Activated CD8-positive, alpha-beta memory T cell treated with anti-CD3 and anti-CD28 coated beads for 36 hours (primary cell): ENCODE results near the gene FCHSD1. TPM values are rescaled to one million over a fixed set of nuclear protein-coding genes. Genes with fewer than 3 reads are reported as not detected.

ENCODE experiments used
- CTCF ChIA-PET: fragments of 350-600 bp; sonication (Branson Sonifier 250); formaldehyde crosslinking; loops from one replicate; lab custom pipeline; 2021; ENCODE audit warnings: antibody characterized with exemption; lab: Charles Lee
- POLR2A ChIA-PET: fragments of 350-600 bp; sonication (Branson Sonifier 250); formaldehyde crosslinking; loops from one replicate; lab custom pipeline; 2021; ENCODE audit warnings: antibody characterized with exemption; lab: Charles Lee
- total RNA-seq, 2 experiments: library from RNA; stranded (reverse); gene quantifications; one replicate each; pipeline ENCODE4 v1.2.3, GENCODE V29; 2021

Gene FCHSD1
- total RNA-seq, 2 experiments from 2014 or later: 25.4 to 28.3 TPM

DNA sequence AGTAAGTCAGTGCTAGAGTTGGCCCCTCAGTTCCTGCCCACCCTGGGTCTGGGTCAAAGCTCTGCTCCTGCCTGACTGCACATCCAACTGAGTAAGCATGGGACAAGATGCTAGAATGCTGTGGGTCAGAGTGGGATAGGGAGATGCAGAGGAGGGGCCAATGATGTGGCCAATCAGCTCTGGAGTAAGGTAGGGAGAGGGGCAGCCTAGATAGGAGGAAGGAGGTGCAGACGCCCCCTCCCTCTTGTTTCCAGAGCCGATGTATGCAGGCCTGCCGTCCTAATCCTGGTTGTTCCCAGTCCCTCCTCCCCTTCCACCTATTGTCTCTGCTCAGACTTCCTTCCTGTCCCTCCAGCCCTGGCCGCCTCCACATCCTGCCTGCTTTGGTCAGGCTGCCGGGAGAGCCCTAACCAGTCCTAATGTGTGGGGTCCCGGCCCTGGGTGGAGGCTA is 29.6 kb upstream of the FCHSD1 start:
- POLR2A ChIA-PET: interaction anchor here (0.6 kb wide), 1 partner anchor 44 kb away, joined by 3 read pairs; the partner anchor contains the start of gene RELL2
- CTCF ChIA-PET: interaction anchor here (1.2 to 4.0 kb wide), 2 partner anchors 12 to 280 kb away, joined by 3 to 30 read pairs; no protein-coding TSS in a partner anchor

- ChIA-PET POLR2A (no interaction called here), CTCF (interaction anchor here (4.0 kb wide), 1 partner anchor 12 kb away, joined by 30 read pairs; no protein-coding TSS in a partner anchor)
These were observed 29.0 kb upstream of the FCHSD1 start for GRCh38 chr5:141680178-141680577.

GRCh38 chr5:141677415-141677814 is 26.2 kb upstream of the FCHSD1 start:
- CTCF ChIA-PET: interaction anchor here (0.6 to 1.1 kb wide), 2 partner anchors 10 to 74 kb away, joined by 3 to 4 read pairs; no protein-coding TSS in a partner anchor
- POLR2A ChIA-PET: no interaction called here

DNA sequence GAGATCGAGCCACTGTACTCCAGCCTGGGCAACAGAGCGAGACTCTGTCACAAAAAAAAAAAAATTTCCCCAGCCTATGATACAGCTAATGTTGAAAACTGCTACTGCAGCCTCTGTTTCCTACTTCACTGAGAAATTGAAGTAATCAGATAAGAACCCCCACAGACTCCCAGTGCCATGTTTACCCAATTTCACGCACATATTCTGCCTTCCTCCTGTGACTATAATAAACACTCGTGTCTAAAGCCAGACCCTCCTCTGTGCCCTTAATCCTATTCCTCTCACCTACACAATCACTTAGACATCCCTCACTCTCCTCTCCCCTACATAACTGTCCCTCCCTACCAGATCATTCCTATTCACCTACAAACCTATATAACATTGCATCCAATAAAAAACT is 24.5 kb upstream of the FCHSD1 start:
- CTCF ChIA-PET: interaction anchor here (1.2 to 1.7 kb wide), 2 partner anchors 11 to 16 kb away, joined by 4 to 5 read pairs; no protein-coding TSS in a partner anchor
- POLR2A ChIA-PET: no interaction called here

GRCh38 chr5:141674747-141675146 is 23.5 kb upstream of the FCHSD1 start:
- ChIA-PET CTCF (no interaction called here), POLR2A (no interaction called here)

DNA sequence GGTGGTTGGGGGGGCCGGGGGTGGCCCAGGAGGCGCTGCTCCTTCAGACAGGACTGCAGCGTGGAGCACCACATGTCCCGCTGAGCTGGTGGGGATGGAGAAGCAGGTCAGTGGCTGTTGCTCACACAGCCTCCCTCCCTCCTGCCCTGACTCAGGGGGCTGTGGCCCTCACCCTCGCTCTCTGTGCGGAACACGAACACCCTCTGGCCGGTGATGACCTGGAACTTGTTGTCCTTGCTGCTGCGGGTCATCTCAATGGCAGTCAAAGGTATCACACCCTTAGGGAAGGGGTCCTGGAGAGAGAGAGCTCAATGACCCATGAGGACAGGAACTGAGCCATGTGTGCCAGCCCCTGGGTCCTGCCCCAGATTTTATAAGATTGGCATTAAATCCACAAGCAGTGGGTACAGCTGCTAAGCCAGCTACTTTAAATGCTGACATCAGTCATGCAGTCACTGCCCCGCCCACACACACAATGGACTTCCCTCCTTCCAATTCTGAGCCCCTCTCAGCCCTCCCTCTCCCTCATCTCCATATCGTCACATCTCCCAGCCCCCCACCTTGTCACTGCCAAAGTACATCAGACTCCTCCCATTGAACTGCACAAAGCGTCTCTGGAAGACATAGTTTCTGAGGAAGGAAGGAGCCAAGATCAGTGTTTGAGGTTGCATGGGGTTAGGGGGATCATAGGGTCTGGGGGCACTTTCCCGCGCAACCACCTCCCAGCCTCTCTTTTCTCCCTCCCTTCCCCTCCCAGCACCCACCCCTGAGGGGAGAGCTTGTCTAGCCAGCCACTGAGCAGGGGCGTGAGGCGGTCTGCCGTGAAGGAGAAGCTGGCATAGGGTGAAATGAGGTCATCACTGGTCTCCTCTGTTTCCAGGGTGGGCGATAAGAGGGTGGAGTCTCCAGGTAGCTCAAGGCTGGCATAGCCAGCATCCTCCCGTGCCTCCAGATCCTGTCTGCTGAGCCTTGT is 21.9 kb upstream of the FCHSD1 start:
- ChIA-PET POLR2A (no interaction called here), CTCF (interaction anchor here (0.6 to 1.1 kb wide), 4 partner anchors 19 to 515 kb away, joined by 3 read pairs; no protein-coding TSS in a partner anchor)

DNA sequence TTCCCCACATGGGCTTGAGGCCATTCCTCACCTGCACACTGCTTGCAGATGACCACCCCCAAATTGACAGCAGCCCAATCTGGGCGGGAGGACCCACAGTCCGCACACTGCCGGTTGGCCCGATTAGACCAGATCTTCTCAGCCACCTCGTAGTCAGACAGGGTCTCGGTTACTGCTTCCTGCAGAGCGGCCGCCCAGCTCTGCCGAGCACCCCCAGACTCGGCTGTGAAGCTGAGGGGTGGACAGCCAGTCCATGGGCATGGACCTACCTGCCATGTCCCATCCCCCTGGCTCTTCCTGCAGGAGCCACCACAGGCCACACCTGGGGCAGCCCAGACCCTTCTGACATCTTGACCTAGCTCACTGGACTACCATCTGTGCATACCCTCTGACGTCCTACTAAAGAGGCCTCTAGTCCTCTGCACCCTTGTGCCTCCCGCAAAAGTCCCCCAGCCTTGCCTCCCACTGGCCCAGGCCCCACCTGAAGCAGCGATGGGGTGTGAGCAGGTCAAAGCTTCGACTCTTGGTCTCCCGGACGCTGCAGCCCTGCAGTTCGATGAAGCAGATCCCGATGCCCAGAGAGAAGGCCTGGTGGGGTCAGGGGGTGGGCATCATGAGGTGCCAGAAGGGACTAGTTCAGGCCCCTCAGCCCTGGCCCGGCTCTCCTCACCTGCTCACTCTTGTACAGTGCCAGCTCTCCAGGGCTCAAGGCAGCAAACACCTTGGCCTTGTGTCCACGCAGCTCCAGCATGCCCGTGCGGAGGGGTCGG is 21.0 kb upstream of the FCHSD1 start:
- POLR2A ChIA-PET: no interaction called here
- CTCF ChIA-PET: interaction anchor here (0.6 kb wide), 1 partner anchor 515 kb away, joined by 3 read pairs; no protein-coding TSS in a partner anchor

GRCh38 chr5:141669520-141669919 is 18.3 kb upstream of the FCHSD1 start:
- POLR2A ChIA-PET: no interaction called here
- CTCF ChIA-PET: interaction anchor here (0.5 to 3.0 kb wide), 7 partner anchors 9 to 1315 kb away, joined by 3 to 17 read pairs (median 4); partner anchors contain the start of gene PCDH1

- ChIA-PET POLR2A (no interaction called here), CTCF (interaction anchor here (0.5 to 3.0 kb wide), 5 partner anchors 8 to 292 kb away, joined by 4 to 17 read pairs (median 4); partner anchors contain the start of gene PCDH1)
These were observed 17.5 kb upstream of the FCHSD1 start for GRCh38 chr5:141668601-141669265.

DNA sequence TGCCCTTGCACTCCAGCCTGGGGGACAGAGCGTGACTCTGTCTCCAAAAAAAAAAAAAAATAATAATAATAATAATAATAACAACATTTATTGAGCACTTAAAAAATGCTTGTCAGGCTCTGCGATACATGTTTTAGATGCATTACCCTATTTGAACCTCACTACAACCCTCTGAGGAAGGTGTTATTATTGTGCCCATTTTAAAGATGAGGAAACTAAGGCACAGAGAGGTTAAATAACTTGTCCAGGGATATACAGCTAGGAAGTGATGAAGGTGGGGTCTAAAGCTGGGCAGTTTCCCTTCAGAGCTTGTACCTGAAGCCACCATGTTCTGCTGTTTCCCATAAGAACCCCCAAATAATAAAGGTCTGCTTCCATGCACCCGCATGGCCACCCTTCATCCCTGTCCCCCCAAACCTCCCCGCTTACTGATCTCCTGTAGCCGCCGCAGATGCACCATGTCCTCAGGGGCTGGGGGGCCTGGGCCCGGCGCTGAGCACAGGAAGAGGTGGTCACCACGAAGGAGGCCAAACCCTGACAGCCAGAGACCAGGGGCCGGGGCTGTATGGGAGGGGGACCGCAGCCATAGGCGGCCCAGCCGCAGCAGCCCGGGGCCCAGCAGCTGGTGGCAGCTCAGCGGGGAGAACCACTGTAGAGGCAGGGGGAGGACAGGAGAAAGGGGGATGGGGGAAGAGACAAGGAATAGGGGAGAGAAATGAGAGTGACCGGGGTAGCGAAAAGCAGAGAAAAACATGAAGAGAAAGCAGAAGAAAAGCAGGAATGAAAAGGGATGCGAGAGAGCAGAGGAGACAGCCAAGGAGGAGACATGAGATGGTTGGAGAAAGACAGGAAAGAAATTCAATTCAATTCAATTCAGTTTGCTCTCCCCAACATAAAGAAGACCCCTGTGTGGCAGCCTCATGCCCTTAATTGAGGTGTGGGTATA is 15.1 kb upstream of the FCHSD1 start:
- ChIA-PET POLR2A (interaction anchor here (0.6 kb wide), 1 partner anchor 47 kb away, joined by 4 read pairs; no protein-coding TSS in a partner anchor), CTCF (interaction anchor here (0.6 to 2.1 kb wide), 8 partner anchors 11 to 1247 kb away, joined by 3 to 7 read pairs (median 4); no protein-coding TSS in a partner anchor)

- POLR2A ChIA-PET: no interaction called here
- CTCF ChIA-PET: interaction anchor here (0.6 to 2.1 kb wide), 12 partner anchors 9 to 304 kb away, joined by 3 to 9 read pairs (median 5); partner anchors contain the start of genes FCHSD1, PCDH1 and RNF14
These were observed 13.7 kb upstream of the FCHSD1 start for GRCh38 chr5:141664733-141665461.

GRCh38 chr5:141663506-141663905 is 12.3 kb upstream of the FCHSD1 start:
- ChIA-PET CTCF (interaction anchor here (1.3 kb wide), 1 partner anchor 215 kb away, joined by 5 read pairs; the partner anchor contains the start of gene PCDH1), POLR2A (no interaction called here)

- POLR2A ChIA-PET: no interaction called here
- CTCF ChIA-PET: interaction anchor here (1.3 kb wide), 1 partner anchor 217 kb away, joined by 5 read pairs; the partner anchor contains the start of gene PCDH1
These were observed 10.8 kb upstream of the FCHSD1 start for GRCh38 chr5:141662028-141662427.

DNA sequence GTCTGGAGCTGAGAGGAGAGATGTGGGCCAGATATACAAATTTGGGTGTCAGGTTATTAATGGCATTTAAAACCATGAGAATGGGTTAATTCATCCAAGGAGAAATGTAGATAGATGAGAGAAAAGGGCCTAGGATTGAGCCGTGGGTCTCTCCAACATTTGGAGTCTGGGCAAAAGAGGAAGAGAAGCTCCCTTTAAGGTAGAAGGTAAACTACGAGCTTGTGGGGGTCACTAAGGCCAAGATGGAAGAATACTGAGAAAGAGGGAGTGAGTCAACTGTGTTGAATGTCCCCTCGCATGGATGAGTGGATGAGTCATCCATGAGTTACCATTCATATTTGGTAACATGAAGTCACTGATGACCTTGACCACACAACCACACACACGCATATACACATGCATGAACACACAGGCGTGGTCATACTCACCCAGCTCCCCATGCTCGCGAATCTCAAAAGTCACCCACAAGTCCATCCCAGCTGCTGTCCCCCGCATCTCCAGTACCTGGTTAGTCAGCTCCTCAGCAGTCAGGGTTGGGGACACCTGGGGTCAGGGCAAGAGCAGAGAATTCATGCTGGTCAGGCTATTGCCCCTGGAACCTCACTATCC is 6.8 kb upstream of the FCHSD1 start:
- POLR2A ChIA-PET: no interaction called here
- CTCF ChIA-PET: interaction anchor here (0.9 to 1.0 kb wide), 2 partner anchors 34 to 221 kb away, joined by 3 read pairs; no protein-coding TSS in a partner anchor

GRCh38 chr5:141657404-141657803 is 6.2 kb upstream of the FCHSD1 start:
- ChIA-PET CTCF (interaction anchor here (0.9 kb wide), 1 partner anchor 222 kb away, joined by 3 read pairs; no protein-coding TSS in a partner anchor), POLR2A (no interaction called here)

- CTCF ChIA-PET: interaction anchor here (0.7 kb wide), 1 partner anchor 8 kb away, joined by 3 read pairs; no protein-coding TSS in a partner anchor
- POLR2A ChIA-PET: no interaction called here
These were observed 5.2 kb upstream of the FCHSD1 start for GRCh38 chr5:141656396-141656795.
